HG02588 (cell line): ENCODE measurements around the gene IKZF2.

Source experiments
- ATAC-seq: cut with Tn5 transposase; IDR thresholded peaks from one replicate; pipeline ENCODE4 v1.9.1; 2021; ENCODE audit warnings: mild to moderate bottlenecking, moderate library complexity; ENCODE audit not compliant: unreplicated experiment

Gene IKZF2

DNA sequence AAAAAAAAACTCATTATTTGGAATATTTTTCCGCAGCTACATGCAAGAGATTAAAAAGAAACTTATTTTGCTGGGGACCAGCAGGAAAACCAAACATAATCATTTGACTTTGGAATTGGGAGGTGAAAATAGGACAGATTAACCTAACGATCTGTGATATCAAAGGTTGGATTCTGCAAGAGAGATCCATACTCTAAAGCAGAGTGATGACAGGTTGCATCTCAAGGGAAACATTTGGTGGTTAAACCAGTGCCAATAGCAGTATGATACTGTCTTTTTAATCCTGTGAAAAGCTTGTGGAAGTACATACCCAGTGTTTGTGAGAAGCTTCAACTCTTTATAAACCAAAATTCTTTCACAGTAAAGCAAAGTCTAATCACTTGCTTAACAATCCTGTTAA lies 5.3 kb upstream of the IKZF2 start:
- no peak for ATAC-seq

DNA sequence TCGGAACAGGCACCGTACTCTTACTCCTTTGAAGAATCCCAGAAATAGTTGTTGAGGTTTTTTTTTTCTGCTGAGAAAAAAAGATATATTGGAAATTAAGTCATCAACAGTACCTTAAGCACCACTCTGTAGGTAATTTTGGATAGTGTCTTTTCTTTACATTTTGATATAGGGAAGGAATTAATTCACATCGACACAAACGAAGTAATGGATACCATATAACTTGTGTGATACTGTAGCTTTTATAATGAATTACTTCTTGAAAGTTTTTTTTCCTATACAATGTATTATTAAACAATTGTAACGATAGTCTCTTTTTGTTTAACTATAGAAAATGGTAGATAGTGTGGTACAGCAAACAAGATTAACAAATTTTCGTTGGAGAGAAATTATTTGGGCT lies 1.5 kb upstream of the IKZF2 start:
- ATAC-seq = no peak

DNA sequence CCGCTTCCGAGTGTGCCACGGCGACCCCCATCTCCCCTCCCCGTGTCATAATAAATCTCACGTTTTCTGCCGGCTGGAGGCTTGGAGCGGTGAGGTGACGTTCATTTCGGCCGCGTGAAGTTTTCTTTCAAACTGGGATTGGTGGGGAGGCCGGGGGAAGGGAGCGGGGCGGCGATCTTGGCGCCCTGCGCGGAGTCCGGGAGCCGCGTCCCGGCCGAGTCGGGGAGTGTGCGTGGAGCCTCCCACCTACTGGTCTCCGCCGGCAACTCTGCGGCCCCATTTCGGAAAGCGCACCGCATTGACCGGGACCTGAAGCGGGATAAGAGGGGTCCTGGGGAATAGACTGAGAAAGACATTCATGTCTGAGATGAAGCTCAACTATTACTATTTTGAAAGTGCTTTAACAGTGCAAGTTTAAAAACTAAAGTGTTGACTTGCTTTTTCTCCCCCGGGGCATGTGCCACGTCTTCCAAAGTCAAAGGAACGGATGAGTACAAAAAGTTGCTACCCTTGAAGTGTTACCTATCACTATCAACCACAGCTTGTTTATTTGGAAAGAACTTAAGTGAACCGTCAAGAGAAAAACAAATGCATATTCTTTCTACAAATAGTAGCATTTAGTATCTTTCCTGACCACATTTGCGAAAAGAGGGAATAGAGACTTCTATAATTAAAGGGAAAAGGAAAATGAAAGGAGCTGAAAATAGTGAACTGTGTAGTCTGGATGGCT lies 818 bp upstream of the IKZF2 start:
- peak; percentile 28 for ATAC-seq

GRCh38 chr2:213150315-213151097 lies 906 bp downstream of the IKZF2 start:
- no peak for ATAC-seq

GRCh38 chr2:213149949-213150314 lies 1.5 kb downstream of the IKZF2 start:
- no peak for ATAC-seq

GRCh38 chr2:213149294-213149875 lies 2.0 kb downstream of the IKZF2 start:
- ATAC-seq = no peak

GRCh38 chr2:213148572-213149261 lies 2.7 kb downstream of the IKZF2 start:
- ATAC-seq = no peak

DNA sequence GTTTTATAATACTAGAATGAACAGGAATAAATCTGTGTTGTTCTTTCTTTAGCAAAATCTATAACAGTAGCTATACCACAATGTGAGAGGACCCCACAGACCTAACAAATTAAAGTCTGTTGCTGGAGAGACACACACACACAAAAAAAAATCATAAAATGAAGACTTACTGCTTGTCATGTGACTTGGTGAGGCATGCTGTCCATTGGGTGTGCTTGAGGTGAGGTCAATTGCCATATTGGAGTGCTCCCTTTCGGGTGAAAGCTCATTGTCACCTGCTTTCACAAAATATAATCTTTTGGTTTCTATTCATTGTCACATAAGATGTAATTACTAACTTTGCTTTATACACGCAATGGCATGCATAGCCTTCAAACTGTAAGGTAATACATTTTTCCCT lies 3.9 kb downstream of the IKZF2 start:
- ATAC-seq = no peak

DNA sequence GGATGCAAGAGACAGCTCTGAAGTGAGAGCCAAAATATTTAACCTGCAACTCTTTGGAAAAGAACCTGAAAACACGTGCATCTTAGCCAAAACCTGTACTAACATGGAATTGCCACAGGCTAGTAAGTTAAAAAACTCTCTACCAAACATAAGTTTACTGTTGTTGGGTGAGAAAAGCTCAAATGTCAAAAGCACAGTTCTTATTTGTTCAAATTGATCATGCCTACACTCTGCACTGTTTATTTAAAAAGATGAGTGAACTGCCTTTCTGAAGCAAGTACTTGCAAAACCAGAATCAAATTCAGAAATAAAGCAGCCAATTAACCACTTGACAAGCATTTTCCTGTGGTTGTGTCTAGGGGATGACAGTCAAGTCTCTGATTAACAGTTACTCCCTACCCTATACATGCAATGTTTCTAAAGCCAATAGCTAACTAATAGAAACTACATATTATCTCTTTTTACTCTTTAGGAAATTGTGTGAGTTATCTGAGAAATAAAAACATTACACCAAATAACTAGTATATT lies 5.6 kb downstream of the IKZF2 start:
- ATAC-seq = no peak

DNA sequence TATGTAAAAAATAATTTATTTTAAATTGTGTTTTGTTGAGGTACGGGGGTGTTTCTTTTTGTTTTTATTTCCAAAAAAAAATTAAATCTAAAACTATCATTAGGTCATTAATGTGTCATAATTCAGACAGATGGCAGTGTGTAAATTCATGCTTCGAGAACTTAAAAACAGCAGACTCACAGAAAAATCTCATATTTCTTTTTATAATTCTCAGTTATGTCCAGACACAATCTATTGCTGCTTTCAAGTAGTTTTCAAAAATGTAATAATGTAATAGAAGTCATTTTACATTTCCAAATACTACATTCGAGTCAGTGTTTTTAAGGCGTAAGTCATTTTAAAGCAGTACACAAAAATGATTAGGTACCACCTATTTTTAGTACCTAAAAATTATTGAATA lies 14.3 kb downstream of the IKZF2 start:
- ATAC-seq = no peak

GRCh38 chr2:213129311-213129710 lies 22.1 kb downstream of the IKZF2 start:
- no peak for ATAC-seq

- no peak for ATAC-seq
These were observed 25.6 kb downstream of the IKZF2 start for GRCh38 chr2:213125646-213126347.

GRCh38 chr2:213122725-213123124 lies 28.7 kb downstream of the IKZF2 start:
- ATAC-seq = no peak

GRCh38 chr2:213121690-213122089 lies 29.7 kb downstream of the IKZF2 start:
- ATAC-seq = no peak

GRCh38 chr2:213119061-213119809 lies 32.2 kb downstream of the IKZF2 start:
- ATAC-seq = peak; percentile 70

DNA sequence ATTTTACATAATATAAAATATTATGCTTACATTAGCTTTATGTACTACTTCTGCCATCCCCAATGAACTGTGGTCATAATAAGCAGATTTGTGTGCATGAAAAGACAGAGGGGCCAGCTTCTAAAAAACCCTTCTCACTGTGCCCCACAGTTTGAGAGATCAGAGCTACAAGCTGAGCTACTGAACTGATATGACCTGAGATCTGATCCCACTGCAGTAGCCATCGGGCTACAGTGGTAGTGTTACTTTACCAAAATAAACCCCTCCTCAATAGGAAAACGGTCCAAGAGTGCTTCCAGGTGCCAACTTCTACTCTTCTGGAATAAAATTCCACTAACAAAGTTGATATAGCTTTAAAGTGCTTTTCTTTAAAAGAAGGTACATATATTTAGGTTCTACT lies 43.1 kb downstream of the IKZF2 start:
- no peak for ATAC-seq

DNA sequence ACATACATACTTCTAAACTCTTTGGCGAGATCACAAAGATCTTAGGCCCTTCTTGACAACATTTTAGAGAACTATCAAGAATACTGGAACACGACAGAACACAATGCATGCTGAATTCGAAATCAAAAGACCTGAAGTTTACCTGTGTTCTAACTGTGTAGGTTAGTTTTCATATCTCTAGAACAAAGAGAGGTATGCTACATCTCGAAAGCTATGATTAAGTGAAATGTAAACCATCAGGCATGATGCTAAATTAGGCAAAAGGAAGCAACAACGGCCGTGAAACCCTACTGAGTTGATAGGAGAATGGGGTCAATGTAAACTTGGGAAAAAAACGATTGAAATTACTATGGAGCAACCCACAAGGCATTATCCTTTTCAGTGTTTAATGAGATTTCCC lies 43.7 kb downstream of the IKZF2 start:
- ATAC-seq = no peak

DNA sequence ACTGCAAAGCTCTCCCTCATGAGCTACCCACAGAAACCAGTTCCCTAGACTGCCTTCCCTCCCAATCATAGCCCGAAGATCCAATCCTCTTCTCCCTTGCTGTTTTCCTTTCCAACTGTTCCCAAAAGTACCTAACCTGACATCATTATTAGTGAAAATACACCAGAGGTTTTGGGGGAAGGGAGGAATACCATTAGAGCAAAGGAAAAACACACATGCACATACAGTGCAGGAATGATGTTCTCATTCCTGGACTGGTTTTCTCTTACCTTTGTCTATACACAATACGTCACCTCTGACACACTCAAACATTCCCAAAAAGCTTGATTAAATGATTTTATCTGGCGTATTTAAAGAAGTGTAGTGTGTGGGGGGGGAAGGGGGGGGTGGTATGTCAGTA lies 46.2 kb downstream of the IKZF2 start:
- no peak for ATAC-seq

- no peak for ATAC-seq
These were observed 46.6 kb downstream of the IKZF2 start for GRCh38 chr2:213104903-213105202.
